GF-D8 (cell line): ENCODE data around the gene RSRC1.

ENCODE experiments used
- DNase-seq: peaks from one replicate; lab custom pipeline; 2025; lab: John Stamatoyannopoulos, UW

The RSRC1 gene

DNA sequence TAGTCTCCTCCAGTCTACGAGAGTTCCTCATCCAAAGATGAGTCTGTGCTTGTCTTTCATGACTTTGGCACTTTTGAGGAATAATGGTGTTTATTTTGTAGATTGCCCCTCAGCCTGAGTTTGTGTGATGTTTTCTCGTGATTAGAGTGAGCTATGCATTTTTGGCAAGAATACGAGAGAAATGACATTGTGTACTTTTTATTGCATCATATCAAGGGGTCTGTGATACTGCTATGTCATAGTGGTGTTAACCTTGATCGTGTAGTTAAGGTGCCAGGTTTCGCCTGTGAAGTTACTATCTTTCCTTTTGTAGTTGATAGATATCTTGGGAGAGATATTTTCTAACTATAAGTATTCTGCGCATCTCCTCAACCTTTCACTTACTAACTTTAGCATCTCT lies 18.9 kb downstream of the RSRC1 start:
- no peak for DNase-seq

- DNase-seq = no peak
Measured at GRCh38 chr3:158134363-158134762, 24.5 kb downstream of the RSRC1 start.

DNA sequence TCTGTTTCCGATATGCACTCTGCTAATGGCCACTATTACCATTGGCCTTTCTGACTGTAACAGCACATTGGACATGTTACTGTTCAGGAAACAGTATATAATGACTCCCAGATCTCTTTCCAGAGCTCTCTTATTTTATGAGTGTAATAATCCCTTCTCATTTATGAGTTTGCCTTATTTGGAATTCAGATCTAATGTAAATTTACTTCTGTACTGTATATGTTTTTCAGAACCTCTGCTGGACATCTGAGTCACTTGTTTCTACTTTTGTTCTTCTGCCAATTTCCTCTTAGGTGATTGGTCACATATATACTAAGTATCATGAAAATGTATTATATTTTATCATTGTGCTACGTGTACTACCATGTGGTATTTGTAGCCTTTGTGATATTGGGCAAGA lies 30.5 kb downstream of the RSRC1 start:
- DNase-seq = no peak

DNA sequence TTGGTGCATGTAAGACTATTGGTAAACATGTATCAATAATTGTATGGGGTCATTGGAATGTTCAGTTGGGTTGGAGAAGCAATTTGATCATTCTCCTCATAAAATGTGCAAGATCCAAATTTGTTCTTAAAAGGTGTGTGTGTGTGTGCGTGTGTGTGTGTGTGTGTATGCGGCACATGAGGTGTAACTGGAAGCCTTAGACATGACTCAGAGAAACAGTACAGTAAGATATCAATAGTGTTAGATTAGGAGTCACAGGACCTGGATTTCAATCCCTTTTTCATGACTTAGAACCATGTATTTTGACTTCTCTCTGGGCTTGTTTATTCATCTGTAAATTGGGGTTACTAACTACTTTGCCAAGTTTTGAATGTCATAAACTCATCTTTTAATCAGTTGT lies 38.3 kb downstream of the RSRC1 start:
- no peak for DNase-seq

- DNase-seq = no peak
Measured at GRCh38 chr3:158152186-158152585, 42.3 kb downstream of the RSRC1 start.

- DNase-seq = no peak
Measured at GRCh38 chr3:158158969-158159368, 49.1 kb downstream of the RSRC1 start.

- no peak for DNase-seq
Measured at GRCh38 chr3:158159714-158160113, 49.8 kb downstream of the RSRC1 start.

DNA sequence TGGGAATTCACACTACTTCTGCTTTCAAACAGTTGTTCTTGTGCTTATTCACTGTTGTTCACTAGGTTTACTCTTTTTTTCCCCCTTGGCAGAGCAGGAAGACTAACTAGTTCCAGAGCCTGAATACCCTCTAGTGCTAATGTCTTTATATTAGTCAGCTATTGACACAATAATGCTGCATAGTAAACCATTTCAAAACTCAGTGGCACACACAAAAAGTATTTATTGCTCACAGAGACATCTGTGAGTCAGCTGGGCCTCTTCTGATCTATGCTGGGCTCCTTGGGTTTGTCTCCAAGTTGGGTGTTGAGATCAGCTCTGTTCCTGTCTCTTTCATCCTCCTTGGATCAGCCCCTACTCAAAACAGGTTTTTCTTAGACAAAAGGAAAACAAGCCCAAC lies 51.1 kb downstream of the RSRC1 start:
- DNase-seq = no peak

DNA sequence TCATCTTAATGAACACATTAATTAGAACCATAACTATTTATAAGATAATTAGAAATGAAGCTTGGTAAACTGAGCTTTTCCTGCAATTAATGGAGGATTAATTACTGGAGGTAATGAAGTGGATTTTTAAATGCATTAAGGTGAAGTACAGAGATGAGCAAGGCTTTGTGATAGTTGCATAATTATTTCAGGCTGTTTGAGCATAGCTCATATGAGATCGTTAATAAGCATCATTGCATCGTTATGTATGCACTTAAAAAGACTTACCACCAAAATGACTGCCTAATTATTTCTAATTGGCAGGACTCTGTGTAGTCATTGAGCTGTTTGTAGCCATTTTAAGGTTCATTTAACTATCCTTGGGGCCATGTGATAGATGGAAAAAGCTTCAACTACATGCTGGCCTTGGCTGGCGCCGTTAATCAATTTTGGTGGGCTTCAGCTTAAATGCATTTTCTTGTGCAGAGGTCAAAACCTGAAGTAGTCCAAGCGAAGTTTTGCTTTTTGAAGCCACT lies 55.3 kb downstream of the RSRC1 start:
- DNase-seq = no peak

DNA sequence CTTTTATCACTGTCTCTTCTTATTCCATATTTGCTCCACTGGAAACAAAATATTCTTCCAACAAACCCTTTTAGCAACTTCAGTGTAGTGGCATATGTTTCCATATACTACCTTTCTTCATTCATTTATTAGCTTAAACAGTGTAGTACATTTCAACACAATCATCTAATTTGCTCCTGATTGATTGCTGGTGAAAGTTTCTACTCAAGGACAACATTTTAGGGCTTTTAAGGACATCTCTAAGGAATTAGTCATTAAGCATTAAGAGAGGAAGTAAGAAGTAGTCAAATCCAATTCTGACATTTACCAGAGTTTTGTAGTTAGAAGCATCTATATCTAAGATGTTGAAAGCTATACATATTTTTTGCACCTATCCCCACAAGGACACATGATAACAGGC lies 55.8 kb downstream of the RSRC1 start:
- no peak for DNase-seq

GRCh38 chr3:158166223-158166622 lies 56.3 kb downstream of the RSRC1 start:
- no peak for DNase-seq

DNA sequence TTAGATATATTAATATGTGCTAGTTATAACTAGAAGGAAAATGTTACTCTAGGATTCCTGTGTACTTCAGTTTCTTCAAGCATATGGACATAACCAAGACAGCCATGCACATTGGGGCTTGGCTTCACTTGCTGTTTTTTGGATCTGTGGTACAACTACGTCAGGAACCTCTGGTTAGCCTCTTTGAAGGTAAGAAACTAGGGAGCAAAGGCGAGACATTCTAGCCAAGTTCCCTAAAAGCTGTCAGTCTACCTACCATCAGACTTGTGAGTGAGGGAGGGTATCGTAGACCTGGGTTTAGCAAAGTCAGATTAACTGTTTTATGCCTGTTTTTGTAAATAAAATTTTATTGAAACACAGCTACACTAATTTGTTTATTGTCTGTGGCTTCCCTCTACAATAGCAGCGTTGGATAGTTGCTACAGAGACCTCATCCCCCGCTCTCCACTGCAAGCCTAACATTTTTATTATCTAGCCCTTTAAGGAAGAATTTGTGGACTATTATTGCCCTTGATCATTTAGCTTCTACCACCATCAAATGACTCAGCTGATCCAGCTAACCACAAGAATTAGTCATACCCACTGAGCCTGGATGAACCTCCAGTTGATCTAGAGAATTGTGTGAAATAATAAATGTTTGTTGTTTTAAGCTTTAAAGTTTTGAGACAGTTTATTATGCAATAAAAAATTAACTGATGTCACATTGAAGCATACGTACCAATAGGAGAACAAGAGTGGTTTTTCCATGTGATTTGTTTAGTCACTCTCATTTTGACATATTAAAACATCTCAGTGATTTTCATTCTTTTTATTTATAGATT lies 58.1 kb downstream of the RSRC1 start:
- peak; percentile 40 for DNase-seq

DNA sequence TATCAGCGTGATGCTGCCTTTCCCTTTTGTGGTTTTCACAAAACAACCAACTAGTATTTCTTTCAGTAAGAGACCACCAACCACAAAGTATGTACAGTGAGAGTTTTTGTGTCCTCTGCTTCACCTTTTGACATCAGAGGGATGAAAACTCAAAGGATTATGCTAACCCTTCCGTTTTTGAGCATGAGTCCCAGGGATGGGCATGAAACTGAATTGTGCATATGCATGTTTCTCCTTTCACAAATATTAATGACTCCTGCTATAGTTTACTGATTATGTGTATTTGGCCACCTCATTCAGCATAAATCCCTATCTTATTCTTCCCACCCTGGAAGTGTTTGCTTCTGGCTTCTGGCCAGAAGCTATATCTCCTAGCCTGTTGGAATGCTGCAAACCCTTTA lies 59.2 kb downstream of the RSRC1 start:
- no peak for DNase-seq

GRCh38 chr3:158181096-158181495 lies 71.2 kb downstream of the RSRC1 start:
- DNase-seq = no peak

DNA sequence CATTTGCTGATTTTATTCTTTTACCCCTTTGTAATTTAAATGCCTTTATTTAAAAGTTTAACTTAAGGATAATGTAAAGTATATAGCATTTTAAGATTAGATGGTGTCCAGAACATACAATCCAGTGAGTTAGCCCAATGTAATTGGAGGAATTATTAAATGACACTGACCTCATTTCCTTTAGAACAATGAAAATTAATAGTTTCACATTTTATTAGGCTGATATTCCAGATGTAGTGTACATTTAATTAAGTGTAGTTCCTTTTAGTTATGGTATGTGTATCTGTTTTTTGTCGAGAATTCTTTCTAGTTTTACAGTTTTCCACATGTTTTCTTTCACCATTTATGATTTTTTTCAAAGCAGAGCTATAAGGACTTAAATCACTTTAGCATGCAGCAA lies 75.8 kb downstream of the RSRC1 start:
- no peak for DNase-seq

- no peak for DNase-seq
Measured at GRCh38 chr3:158200955-158201354, 91.1 kb downstream of the RSRC1 start.

DNA sequence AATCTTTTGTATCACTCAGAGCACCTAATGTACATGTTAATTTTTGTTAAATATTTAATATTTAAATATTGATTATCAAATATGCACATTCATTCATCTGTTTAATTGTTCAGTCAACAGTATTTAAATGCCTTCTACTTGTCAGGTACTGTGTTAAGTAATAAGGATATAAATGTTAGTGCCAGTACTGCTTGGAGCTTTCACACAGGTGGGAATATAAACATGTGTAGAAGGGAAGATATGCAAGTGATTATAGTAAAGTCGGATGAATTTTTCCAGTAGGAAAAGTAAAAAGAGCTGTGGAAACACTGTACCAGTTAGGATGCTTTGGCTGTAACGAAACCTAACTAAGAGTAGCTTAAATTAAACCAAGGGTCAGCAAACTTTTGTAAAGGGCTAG lies 95.4 kb downstream of the RSRC1 start:
- DNase-seq = no peak

GRCh38 chr3:158205994-158206393 lies 96.1 kb downstream of the RSRC1 start:
- DNase-seq = no peak

GRCh38 chr3:158210067-158210466 lies 100.2 kb downstream of the RSRC1 start:
- no peak for DNase-seq

DNA sequence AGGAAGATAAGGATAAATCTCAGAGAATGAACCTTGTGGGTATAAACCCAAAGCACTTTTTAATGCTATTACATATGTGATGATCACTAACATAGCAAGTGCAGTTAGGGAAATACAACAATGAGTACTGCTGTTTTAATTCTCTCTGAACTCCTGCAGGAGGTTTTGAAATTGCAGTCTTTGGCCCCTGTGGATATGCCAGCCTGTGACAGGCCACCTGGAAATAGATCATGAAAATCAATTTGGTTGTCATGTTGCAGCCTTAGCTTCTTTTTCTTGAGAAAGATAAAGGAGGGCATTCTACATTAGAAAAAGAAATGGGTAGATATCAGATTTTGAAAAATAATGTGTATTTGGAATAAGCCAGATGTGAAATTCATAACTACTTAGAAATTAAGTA lies 103.6 kb downstream of the RSRC1 start:
- DNase-seq = no peak

DNA sequence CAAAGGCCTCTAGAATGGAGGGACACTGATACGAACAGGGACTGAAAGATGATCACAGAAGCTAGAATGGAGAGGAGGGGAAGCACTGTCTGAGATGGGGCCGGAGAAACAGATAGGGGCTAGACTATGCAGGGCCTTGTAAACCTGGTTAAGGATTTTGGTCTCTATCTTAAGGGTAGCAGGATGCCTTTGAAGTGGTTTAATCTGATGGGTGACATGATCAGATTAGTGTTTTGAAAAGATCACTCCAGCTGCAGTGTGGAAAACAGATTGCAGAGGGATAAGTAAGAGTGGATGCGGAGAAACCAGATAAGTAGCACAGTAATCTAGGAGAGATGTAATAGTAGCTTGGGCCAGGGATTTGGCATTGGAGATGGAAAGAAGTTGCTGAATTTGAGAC lies 108.1 kb downstream of the RSRC1 start:
- DNase-seq = no peak

DNA sequence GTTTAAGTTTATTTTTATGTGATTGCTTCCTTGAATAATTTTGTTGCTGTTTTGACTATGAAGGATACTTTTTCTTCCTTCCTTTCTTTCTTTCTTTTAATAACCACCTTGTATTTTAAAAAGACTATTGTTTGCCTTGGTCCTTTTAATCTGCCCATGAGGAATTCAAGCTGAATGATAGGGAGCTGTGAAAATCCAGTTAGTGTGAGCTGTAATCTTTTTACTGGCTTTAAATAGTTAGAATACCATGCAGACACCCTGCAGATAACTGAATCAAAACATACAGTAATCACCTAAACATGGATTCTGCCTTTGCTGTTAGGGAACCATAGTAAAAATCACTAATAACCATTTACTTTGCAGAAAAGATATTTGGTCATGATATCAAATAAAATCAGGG lies 110.7 kb downstream of the RSRC1 start:
- no peak for DNase-seq

GRCh38 chr3:158221426-158221825 lies 111.5 kb downstream of the RSRC1 start:
- DNase-seq = no peak

DNA sequence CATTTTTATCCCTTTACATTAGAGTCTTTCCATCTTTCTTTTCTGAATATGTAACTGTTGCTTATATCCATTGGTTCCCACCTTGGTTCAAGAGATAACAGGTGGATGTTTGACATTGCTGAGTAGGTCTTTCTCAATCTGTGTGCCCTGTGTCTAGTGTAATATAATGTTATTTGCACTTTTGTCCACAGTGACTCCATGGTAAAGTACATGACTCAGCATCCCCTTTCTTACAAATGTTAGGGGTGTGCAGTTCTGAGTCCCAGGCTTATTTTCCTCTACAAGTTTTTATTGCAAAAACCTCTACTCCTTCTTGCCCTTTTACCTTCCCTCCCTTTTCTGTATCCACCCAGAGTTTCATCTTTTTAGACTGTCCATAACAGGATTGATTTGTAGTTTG lies 116.5 kb downstream of the RSRC1 start:
- DNase-seq = no peak
